GM18951 (cell line): ENCODE results near the gene TLE5.
"Not testable (repeated sequence)": the region's sequence is repeated elsewhere in the genome, so short reads cannot be mapped to it uniquely, and the experiment has no call there.

Experiments
- POLR2A ChIP-seq: IDR thresholded peaks from 4 replicates; pipeline ENCODE4 v1.6.1; 2011; ENCODE audit warnings: mild to moderate bottlenecking; ENCODE audit not compliant: insufficient read length, insufficient read depth; ENCODE audit errors: extremely low read depth
- in situ Hi-C: fragments of 300-500 bp; cut with MboI; formaldehyde crosslinking; loops from one replicate; pipeline ENCODE4 v1.12.0; 2022; ENCODE audit warnings: low sequenced_read_pairs, mixed read lengths, inconsistent platforms; ENCODE audit not compliant: unreplicated experiment

TLE5 gene

GRCh38 chr19:3053780-3054179 is 8.5 kb downstream of the TLE5 start:
- TF ChIP-seq POLR2A, result no peak
- in situ Hi-C loops, result no loop called here

DNA sequence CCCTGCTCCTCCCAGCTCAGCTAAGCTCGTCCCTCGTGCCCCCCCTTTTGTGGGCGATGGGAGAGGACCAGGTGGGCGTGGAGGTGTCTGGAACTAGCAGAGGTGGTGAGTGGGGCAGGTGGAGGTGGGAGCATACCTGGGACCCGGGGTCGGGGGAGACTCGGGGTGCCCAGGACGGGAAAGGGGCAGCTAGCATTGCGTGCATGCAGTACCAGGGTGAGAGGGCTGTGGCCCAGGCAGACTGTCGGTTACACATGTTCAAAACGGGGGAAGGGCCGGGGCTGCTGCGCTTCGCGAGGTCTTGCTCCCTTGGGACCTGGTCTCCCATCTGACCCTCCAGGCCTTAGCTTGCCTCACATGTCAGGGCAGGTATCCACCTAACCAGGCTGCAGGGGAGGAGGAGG is 9.1 kb downstream of the TLE5 start:
- TF ChIP-seq POLR2A, result no peak
- in situ Hi-C loops, result no loop called here

DNA sequence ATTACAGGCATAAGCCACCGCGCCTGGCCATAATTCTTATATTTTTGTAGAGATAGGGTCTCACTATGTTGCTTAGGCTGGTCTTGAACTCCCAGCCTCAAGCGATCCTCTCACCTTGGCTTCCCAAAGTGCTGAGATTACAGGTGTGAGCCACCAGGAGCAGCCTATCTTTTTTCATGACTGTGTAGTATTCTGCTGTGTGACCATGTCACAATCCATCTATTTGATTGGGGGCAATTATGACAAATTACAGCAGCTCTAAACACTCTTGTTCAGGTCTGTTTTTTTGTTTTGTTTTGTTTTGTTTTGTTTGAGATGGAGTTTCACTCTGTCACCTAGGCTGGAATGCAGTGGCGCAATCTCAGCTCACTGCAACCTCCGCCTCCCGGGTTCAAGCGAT is 12.3 kb downstream of the TLE5 start:
- in situ Hi-C loops, result not testable (repeated sequence)

GRCh38 chr19:3049089-3049488 is 13.2 kb downstream of the TLE5 start:
- in situ Hi-C loops, result no loop called here
- TF ChIP-seq POLR2A, result no peak

GRCh38 chr19:3048190-3048533 is 14.1 kb downstream of the TLE5 start:
- in situ Hi-C loops, result no loop called here
- TF ChIP-seq POLR2A, result no peak

DNA sequence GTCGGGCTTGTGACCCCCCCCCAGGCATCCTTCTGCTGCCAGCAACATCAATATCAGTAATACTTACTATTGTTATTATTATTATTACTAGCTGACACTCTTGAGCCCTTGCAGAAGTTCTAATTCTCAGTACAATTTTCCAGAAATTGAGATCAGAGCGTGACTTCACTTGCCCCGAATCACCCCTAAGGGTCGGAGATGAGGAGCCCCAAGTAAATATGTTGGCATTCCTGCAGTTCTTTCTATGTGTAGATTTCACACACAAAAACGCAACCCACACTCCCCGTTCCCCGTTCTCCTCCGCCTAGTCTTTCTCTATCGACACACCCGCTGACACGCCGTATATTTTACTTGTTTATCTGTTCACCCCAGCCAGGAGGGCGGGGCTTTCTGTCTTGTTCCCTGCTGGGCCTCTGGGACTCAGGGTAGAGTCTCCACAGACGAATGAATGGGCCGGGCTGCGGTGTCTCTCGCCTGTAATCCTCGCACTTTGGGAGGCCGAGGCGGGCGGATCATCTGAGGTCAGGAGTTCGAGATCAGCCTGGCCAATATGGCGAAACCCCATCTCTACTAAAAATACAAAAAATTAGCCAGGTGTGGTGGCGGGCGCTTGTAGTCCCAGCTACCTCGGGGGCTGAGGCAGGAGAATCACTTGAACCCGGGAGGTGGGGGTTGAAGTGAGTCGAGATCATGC is 14.7 kb downstream of the TLE5 start:
- TF ChIP-seq POLR2A, result no peak
- in situ Hi-C loops, result no loop called here

GRCh38 chr19:3046698-3047495 is 15.4 kb downstream of the TLE5 start:
- in situ Hi-C loops, result no loop called here
- no peak for TF ChIP-seq POLR2A

- in situ Hi-C loops, result no loop called here
- TF ChIP-seq POLR2A, result no peak
These were observed 16.2 kb downstream of the TLE5 start for GRCh38 chr19:3045885-3046697.

GRCh38 chr19:3045191-3045590 is 17.1 kb downstream of the TLE5 start:
- no peak for TF ChIP-seq POLR2A
- in situ Hi-C loops, result no loop called here

DNA sequence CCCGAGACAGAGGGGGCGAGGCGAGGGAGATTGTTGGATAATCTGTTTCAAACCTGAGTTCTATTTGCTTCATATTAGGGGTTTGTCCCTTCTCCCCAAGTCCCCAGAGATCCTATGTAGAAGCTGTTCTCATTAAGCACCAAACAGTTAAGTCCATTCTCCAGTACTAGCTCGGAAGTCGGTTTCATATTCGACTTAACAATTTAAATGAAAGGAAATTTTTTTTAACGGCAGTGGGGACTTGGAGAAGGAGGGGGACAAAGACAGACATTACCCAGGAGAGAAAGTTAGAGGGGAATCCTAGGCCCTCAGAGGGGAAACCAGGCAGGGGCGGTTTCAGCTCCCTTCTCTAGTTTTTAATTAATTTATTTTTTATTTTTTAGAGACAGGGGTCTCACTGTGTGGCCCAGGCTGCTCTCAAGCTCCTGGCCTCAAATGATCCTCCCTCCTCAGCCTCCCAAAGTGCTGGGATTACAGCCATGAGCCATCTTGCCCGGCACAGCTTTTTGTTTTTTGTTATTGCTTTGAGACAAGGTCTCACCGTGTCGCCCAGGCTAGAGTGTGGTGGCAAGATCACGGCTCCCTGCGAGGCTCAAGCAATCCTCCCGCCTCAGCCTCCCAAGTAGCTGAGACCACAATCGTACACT is 19.6 kb downstream of the TLE5 start:
- no peak for TF ChIP-seq POLR2A
- in situ Hi-C loops, result no loop called here

DNA sequence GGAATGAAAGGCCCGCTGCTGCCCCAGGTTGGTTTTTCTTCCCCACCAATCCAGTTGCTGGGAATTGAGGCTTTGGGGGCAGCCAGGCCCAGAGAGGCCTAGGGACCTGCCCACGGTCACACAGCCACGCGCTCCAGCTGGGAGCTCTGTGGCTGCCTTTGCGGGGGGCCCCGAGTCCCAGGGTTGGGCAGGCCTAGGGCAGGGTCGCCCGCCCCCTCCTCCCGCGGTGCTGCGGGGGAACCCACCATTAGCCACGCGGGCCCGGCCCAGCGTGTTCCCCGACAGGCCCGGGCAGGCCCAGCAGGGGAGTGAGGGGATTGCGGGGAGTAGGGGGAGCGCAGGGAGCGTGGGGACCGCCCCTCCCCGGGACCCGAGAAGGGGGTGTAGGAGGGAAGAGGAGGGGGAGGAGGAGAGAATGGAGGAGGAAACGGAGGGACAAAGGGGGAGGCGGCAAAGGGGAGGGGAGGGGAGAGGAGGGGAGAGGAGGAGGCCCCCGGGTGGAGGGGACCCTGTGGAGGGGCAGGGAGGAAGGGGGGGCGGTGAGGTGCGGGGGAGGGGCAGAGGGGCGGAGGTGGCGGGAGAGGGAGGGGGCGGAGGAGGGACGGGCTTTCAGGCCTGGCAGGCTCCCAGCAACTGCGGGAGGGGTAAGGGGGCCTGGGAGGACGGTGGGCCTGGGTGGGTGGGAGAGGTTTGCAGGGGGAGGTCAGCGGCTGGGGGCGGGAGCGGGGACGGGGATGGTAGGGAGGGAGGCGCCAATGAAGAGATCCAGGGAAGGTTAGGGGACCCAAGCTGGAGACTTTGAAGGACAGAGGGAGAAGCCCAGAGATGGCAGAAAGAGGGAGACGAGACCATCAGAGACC is 20.3 kb downstream of the TLE5 start:
- TF ChIP-seq POLR2A, result no peak
- in situ Hi-C loops, result no loop called here

DNA sequence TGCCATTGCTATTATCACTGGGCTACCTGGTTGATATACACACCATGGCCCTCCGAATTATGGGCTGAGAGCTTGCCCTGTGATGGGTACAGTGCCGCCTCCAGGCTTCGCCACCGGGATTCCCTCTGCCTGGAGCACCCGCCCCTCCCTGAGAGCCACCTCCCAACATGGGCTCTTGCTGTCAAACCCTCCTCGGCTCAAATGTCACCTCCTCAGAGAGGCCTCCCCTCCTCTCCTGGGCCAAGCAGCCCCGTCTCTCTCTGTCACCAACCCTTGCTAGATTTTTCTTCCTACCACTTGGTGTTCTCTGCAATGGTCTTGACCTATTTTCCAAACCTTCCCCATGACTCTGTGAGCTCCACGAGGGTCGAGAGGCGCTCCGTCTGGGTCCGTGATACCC is 21.0 kb downstream of the TLE5 start:
- in situ Hi-C loops, result no loop called here
- no peak for TF ChIP-seq POLR2A
